IMR-90 (cell line): ENCODE results near the gene NPR2. TPM values are rescaled to one million over a fixed set of nuclear protein-coding genes. Genes with fewer than 3 reads are reported as not detected.

Experiments
- ATAC-seq: fragments of 200-7000 bp; cut with Tn5 transposase; 2 replicates; pipeline ENCODE4 v1.9.1; 2020; ENCODE audit warnings: low read depth, mild to moderate bottlenecking, moderate library complexity
- BruUV-seq: library from RNA; stranded (reverse); fragments of 400-500 nt; replicated peaks from 2 replicates; lab custom pipeline; 2021; lab: Mats Ljungman, UMichigan
- CTCF ChIA-PET: fragments of 300-600 bp; formaldehyde crosslinking; extraction: SDS; loops from one replicate; lab custom pipeline; 2021; ENCODE audit warnings: antibody characterized with exemption; lab: Yijun Ruan, JAX
- POLR2A ChIA-PET: fragments of 300-600 bp; sonication (Branson Sonifier 250); formaldehyde crosslinking; loops from one replicate; lab custom pipeline; 2022; ENCODE audit warnings: antibody characterized with exemption; ENCODE audit not compliant: unreplicated experiment; lab: Charles Lee
- DNase-seq: peaks from one replicate; pipeline ENCODE4 v3.0.0; 2013
- H2AFZ ChIP-seq: replicated peaks from 2 replicates; pipeline ENCODE3; 2013; ENCODE audit warnings: low read length, mild to moderate bottlenecking; ENCODE audit not compliant: poor library complexity
- H2AK5ac ChIP-seq: 2 replicates; pipeline ENCODE4 v1.6.1; 2013; ENCODE audit warnings: low read depth, low read length, inconsistent platforms
- H2AK9ac ChIP-seq: replicated peaks from 2 replicates; pipeline ENCODE3; 2013; ENCODE audit warnings: mild to moderate bottlenecking, low read depth, low read length, moderate library complexity; ENCODE audit not compliant: poor library complexity
- H2BK120ac ChIP-seq: 2 replicates; pipeline ENCODE4 v1.6.1; 2013; ENCODE audit warnings: low read depth, low read length, inconsistent platforms
- H2BK15ac ChIP-seq: 3 replicates; pipeline ENCODE4 v1.6.1; 2013; ENCODE audit warnings: low read depth, low read length, inconsistent platforms
- H2BK20ac ChIP-seq: 2 replicates; pipeline ENCODE4 v1.6.1; 2013; ENCODE audit warnings: low read depth, mild to moderate bottlenecking, inconsistent platforms, low read length, moderate library complexity
- H2BK5ac ChIP-seq: 2 replicates; pipeline ENCODE4 v1.6.1; 2013; ENCODE audit warnings: mild to moderate bottlenecking, low read depth, low read length, inconsistent platforms; ENCODE audit not compliant: poor library complexity, severe bottlenecking
- H3K14ac ChIP-seq: replicated peaks from 2 replicates; pipeline ENCODE4 v1.6.1; 2013; ENCODE audit warnings: low read depth, low read length, inconsistent platforms
- H3K18ac ChIP-seq: 2 replicates; pipeline ENCODE4 v1.6.1; 2013; ENCODE audit warnings: low read depth, low read length, control low read depth
- H3K23ac ChIP-seq: 2 replicates; pipeline ENCODE4 v1.6.1; 2013; ENCODE audit warnings: low read depth, low read length, inconsistent platforms
- H3K27ac ChIP-seq: 2 replicates; pipeline ENCODE4 v1.5.1; 2013; ENCODE audit warnings: mild to moderate bottlenecking, control low read depth, low read length; ENCODE audit not compliant: insufficient read depth
- H3K27me3 ChIP-seq: 2 replicates; pipeline ENCODE4 v1.6.1; 2013; ENCODE audit warnings: low read length; ENCODE audit not compliant: control insufficient read depth, insufficient read depth
- H3K36me3 ChIP-seq: 2 replicates; pipeline ENCODE4 v1.6.1; 2013; ENCODE audit warnings: low read length, mixed read lengths; ENCODE audit not compliant: control insufficient read depth, insufficient read depth
- H3K4ac ChIP-seq: 2 replicates; pipeline ENCODE4 v1.6.1; 2013; ENCODE audit warnings: low read depth, low read length, inconsistent platforms
- H3K4me1 ChIP-seq: 2 replicates; pipeline ENCODE4 v1.6.1; 2013; ENCODE audit warnings: low read length, mixed read lengths; ENCODE audit not compliant: control insufficient read depth, insufficient read depth
- H3K4me2 ChIP-seq: 2 replicates; pipeline ENCODE4 v1.6.1; 2013; ENCODE audit warnings: low read depth, mild to moderate bottlenecking, control low read depth, low read length, moderate library complexity
- H3K4me3 ChIP-seq: 2 replicates; pipeline ENCODE4 v1.5.1; 2013; ENCODE audit warnings: low read depth, mild to moderate bottlenecking, control low read depth, low read length, moderate library complexity; ENCODE audit not compliant: insufficient read depth
- H3K56ac ChIP-seq: 2 replicates; pipeline ENCODE4 v1.6.1; 2013; ENCODE audit warnings: low read length, inconsistent platforms; ENCODE audit not compliant: insufficient read depth; ENCODE audit errors: extremely low read depth
- H3K79me1 ChIP-seq, 2 experiments: 2 replicates each; pipeline ENCODE4 v1.6.1; 2013; ENCODE audit warnings: low read length in 2 of 2, inconsistent platforms in 1 of 2, low read depth in 1 of 2
- H3K9ac ChIP-seq: 2 replicates; pipeline ENCODE4 v1.6.1; 2013; ENCODE audit warnings: low read depth, low read length, control low read depth
- H3K9me1 ChIP-seq: 2 replicates; pipeline ENCODE4 v1.6.1; 2013; ENCODE audit warnings: low read length, inconsistent platforms; ENCODE audit not compliant: insufficient read depth
- H3K9me3 ChIP-seq: 2 replicates; pipeline ENCODE4 v1.6.1; 2013; ENCODE audit warnings: low read length; ENCODE audit not compliant: control insufficient read depth, insufficient read depth
- H4K20me1 ChIP-seq: 2 replicates; pipeline ENCODE4 v1.6.1; 2013; ENCODE audit warnings: low read length, inconsistent platforms; ENCODE audit not compliant: insufficient read depth
- H4K5ac ChIP-seq: 2 replicates; pipeline ENCODE4 v1.6.1; 2013; ENCODE audit warnings: mild to moderate bottlenecking, low read depth, low read length, control low read depth
- H4K8ac ChIP-seq, 2 experiments: 2 replicates each; pipeline ENCODE4 v1.6.1; 2013; ENCODE audit warnings: low read depth in 2 of 2, low read length in 2 of 2, control low read depth in 1 of 2, inconsistent platforms in 1 of 2
- H4K91ac ChIP-seq: 2 replicates; pipeline ENCODE4 v1.6.1; 2013; ENCODE audit warnings: low read depth, low read length, inconsistent platforms; ENCODE audit not compliant: insufficient read depth
- CEBPB ChIP-seq: IDR thresholded peaks from 2 replicates; pipeline ENCODE4 v1.6.1; 2012; ENCODE audit warnings: low read depth, low read length, improper control_type of control experiment
- CTCF ChIP-seq: conservative IDR thresholded peaks from 2 replicates; pipeline ENCODE4 v1.5.1; 2012; ENCODE audit warnings: mild to moderate bottlenecking, low read depth, low read length, improper control_type of control experiment
- ELK1 ChIP-seq: fragments of 150-350 bp; IDR thresholded peaks from 2 replicates; pipeline ENCODE4 v1.6.1; 2016; ENCODE audit warnings: low read depth, mild to moderate bottlenecking, low read length, moderate library complexity, borderline replicate concordance
- NFE2L2 ChIP-seq: fragments of 150-350 bp; IDR thresholded peaks from 2 replicates; pipeline ENCODE4 v1.6.1; 2016; ENCODE audit warnings: low read depth, mild to moderate bottlenecking, low read length
- RCOR1 ChIP-seq: IDR thresholded peaks from 2 replicates; pipeline ENCODE4 v1.6.1; 2012; ENCODE audit warnings: mild to moderate bottlenecking, low read length, improper control_type of control experiment; ENCODE audit not compliant: insufficient replicate concordance
- SMC3 ChIP-seq: fragments of 150-350 bp; IDR thresholded peaks from 2 replicates; pipeline ENCODE4 v1.6.1; 2016; ENCODE audit warnings: low read depth, mild to moderate bottlenecking, antibody characterized with exemption, low read length, moderate library complexity
- WGBS, 2 experiments: methylation state at CpG; one replicate each; pipeline versions ENCODE4 v1.1.5 to v1.1.7; 2013; ENCODE audit warnings: missing lambda C conversion rate in 2 of 2; ENCODE audit not compliant: insufficient read length in 1 of 2; ENCODE audit errors: extremely low coverage in 2 of 2; 5-methylcytosine and 5-hydroxymethylcytosine counted together
- dilution Hi-C: fragments of 300-500 bp; cut with HindIII; formaldehyde crosslinking; loops from one replicate; pipeline ENCODE4 v1.14.3; 2018; ENCODE audit warnings: low sequenced_read_pairs; ENCODE audit not compliant: unreplicated experiment
- in situ Hi-C: fragments of 300-500 bp; cut with MboI; formaldehyde crosslinking; loops from 3 replicates; pipeline ENCODE4 v1.14.3; 2019; ENCODE audit warnings: low sequenced_read_pairs, inconsistent platforms, mixed read lengths
- intact Hi-C: fragments of 100-400 bp; cut with micrococcal nuclease; formaldehyde crosslinking; loops from 2 replicates; pipeline ENCODE4 v1.10.0; 2022
- polyA plus RNA-seq, 3 experiments: library from polyadenylated mRNA; depleted of rRNA; stranded (reverse); fragments of >200 nt; gene quantifications; 2 replicates each; pipeline ENCODE4 v1.2.3, GENCODE V29; 2012; ENCODE audit warnings: low replicate concordance in 1 of 3
- total RNA-seq: library from RNA; depleted of rRNA; stranded (reverse); fragments of >200 nt; gene quantifications from 2 replicates; pipeline ENCODE4 v1.2.3, GENCODE V29; 2012

Gene NPR2
- total and polyA plus RNA-seq, 2 of the 4 experiments (the other 2 are of a cell fraction): 5.2 to 35.7 TPM

GRCh38 chr9:35771943-35772342, 19.4 kb upstream of the NPR2 start:
- H4K20me1 ChIP-seq: no peaks in the 10 kb centered on the region
- no peaks in the 10 kb centered on the region for H3K9me1 ChIP-seq
- peaks cover 28% of the 10 kb centered on the region for H3K27me3 ChIP-seq
- H3K9me3 ChIP-seq: no peaks in the 10 kb centered on the region
- no peak overlapping the region for H3K4ac ChIP-seq
- no peak overlapping the region for H4K91ac ChIP-seq
- ATAC-seq (no peak), DNase-seq (no peak)
- no peak overlapping the region for H3K27ac ChIP-seq
- no peak overlapping the region for H3K4me2 ChIP-seq
- BruUV-seq: no TSS peak
- no peak overlapping the region for H3K4me3 ChIP-seq
- H4K5ac ChIP-seq: no peak overlapping the region
- no peak overlapping the region for H2AK9ac ChIP-seq
- in situ Hi-C loops (no loop called here), dilution Hi-C loops (no loop called here), intact Hi-C loops (no loop called here)
- POLR2A ChIA-PET: no interaction called here
- no peak overlapping the region for H3K18ac ChIP-seq
- no peak overlapping the region for H3K56ac ChIP-seq
- no peak for TF ChIP-seq CTCF
- peak; percentile 70 for TF ChIP-seq CEBPB
- no peak for TF ChIP-seq ELK1
- no peak for TF ChIP-seq RCOR1
- no peak for TF ChIP-seq SMC3
- TF ChIP-seq NFE2L2: no peak
- H2BK120ac ChIP-seq: no peak overlapping the region
- peaks cover 1% of the 10 kb centered on the region; the same call in 1 of the 2 replicates for H3K4me1 ChIP-seq
- H3K9ac ChIP-seq: no peak overlapping the region
- no CpG with 5 or more reads among the region's 3 CpGs for WGBS, 2 experiments
- H2BK15ac ChIP-seq: no peak overlapping the region
- H2BK20ac ChIP-seq: no peak overlapping the region
- no peak overlapping the region for H3K14ac ChIP-seq
- CTCF ChIA-PET: no interaction called here
- no peak overlapping the region for H2AFZ ChIP-seq
- no peak overlapping the region for H2AK5ac ChIP-seq
- H4K8ac ChIP-seq: no peak overlapping the region
- H3K36me3 ChIP-seq: no peaks in the 10 kb centered on the region
- no peak overlapping the region for H3K23ac ChIP-seq
- H3K79me1 ChIP-seq: no peaks in the 10 kb centered on the region
- no peak overlapping the region for H2BK5ac ChIP-seq
